Right ventricle myocardium inferior (tissue), 1 donor: ENCODE data around the gene TRABD. TPM values are rescaled to one million over a fixed set of nuclear protein-coding genes. Genes with fewer than 3 reads are reported as not detected.

Experiments
- ATAC-seq: fragments of 200-7000 bp; cut with Tn5 transposase; one replicate; pipeline ENCODE4 v1.9.1; 2020; ENCODE audit warnings: mild to moderate bottlenecking, moderate library complexity
- DNase-seq: peaks from one replicate; pipeline ENCODE4 v3.0.0; 2021; ENCODE audit errors: missing footprints
- intact Hi-C: fragments of 100-400 bp; cut with DNase I; formaldehyde crosslinking; loops from one replicate; pipeline ENCODE4 v1.11.0; 2022
- total RNA-seq: library from RNA; stranded (reverse); fragmentation: NEBNext Ultra II Directional; extraction: Animal tissue kit (Norgen Biotek cat#: 25700); gene quantifications from one replicate; pipeline ENCODE4 v1.2.1, GENCODE V29; 2021
- donor health status: DM: no; HTN: yes; CAD: no; lungs with severe emphysema.

The TRABD gene
- total RNA-seq, 1 donor from 2014 or later: 22.3 TPM

DNA sequence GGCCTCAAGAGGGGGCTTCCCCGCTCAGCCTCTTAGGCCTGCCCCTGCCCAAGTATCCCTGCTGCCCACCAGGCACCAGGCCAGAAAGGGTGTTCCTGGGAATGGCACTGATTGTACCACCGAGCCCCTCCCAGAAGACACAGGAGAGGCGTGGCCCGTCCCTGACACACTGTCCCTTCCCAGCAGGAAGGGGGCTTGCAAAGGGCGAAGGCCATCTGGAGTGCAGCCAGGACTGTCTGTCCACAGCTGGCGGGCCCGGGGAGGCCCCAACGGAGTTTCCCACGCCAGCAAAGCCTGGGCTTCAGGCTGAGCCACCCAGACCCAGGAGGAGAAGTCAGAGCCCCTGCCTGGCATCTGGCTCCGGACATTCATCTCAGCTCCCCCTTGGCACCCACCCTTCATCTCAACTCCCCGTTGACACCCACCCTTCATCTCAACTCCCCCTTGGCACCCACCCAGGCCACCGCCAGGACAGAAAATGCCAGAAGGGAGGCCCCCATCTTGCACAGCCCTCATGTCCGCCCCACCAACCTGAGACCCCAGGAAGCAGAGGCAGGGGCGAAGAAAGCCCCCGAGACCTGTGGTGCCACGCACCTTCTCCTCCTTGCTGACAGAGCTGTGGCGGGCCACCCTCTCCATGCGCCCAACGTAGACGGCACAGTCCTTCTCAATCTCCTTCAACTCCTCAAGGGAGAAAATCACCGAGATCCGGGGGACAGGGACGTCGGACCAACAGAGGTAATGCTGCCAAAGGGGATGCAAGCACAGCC lies 39.7 kb downstream of the TRABD start:
- intact Hi-C loops: no loop called here
- ATAC-seq (no peak), DNase-seq (peak; percentile 49)

DNA sequence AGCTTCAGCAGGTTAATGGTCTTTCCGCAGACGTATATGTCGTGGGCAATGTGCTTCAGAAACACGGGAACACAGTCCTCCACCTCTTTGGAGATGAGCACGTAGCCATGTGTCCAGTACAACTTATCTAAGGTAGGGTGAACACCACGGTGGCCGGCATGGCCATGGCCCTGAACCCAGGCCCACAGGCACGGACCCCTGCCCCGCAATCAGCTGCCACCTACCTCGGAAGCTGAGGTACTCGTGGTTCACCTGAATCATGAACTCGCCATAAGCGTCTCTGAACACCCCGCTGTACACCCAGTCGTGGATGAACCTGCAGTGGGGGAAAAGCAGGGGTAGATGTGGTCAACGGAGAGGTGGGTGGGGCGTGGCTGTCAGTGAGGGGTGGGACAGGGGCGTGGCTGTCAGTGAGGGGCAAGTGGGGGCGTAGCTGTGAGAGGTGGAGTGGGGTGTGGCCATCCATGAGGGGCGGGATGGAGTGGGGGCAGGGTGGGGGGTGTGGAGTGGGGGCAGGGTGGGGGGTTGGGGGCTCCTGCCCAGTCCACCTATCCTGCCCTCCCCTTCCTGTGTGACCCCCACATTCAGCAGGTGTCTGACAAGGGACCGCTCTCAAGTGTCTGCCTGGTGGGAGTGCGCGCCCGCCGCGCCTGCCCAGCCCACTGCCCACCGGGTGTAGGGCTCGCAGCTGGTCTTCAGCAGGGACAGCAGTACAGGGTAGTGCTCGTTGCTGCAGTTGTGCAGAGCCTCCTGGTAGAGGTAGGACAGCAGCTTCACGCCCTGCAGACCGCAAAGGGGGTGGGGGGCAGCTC lies 40.6 kb downstream of the TRABD start:
- no peak for ATAC-seq
- peak; percentile 31 for DNase-seq
- intact Hi-C loops: no loop called here

DNA sequence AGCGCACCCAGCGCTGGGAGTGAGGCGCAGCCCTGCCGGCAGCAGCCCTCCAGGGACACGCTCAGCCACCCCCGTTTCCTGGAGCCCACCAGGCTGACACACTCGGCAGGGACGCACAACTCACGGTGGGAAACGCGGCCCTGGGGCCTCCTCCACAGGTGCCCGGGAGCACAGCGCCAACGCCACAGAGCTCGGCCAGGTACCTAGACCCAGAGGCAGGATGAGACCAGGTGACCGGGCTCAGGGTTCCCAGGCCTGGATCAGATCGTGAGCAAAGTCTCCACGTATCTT lies 41.1 kb downstream of the TRABD start:
- intact Hi-C loops: no loop called here
- no peak for ATAC-seq
- peak; percentile 37 for DNase-seq

DNA sequence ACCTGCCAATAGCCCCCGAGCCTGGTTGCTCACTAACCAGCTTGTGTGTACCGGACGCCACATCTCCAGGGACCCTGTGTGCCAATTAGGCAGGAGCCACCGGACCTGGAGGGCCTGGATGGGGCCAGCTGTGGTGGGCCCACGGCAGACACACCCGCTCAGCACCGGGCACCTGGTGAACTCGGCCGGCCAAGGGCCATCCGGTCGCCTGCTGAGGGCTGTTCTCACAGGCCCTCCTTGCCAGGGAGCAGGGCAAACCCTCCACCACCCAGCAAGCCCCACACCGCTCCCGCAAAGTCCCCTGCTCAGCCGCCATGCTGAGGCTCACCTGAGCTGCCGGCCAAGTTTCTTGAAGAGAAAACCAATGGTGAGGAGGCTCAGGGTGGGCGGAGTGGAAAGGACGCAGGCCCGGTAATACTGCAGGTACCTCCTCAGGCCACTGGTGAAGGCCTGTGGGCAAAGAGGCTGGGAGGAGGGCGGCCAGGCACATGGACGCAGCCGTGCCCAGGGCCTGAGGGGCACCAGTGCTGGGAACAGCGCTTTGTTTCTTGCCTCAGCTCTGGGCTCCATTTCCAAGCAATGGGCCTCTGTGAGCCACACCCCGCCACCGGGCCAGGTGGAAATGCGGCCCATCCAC lies 42.0 kb downstream of the TRABD start:
- intact Hi-C loops: no loop called here

DNA sequence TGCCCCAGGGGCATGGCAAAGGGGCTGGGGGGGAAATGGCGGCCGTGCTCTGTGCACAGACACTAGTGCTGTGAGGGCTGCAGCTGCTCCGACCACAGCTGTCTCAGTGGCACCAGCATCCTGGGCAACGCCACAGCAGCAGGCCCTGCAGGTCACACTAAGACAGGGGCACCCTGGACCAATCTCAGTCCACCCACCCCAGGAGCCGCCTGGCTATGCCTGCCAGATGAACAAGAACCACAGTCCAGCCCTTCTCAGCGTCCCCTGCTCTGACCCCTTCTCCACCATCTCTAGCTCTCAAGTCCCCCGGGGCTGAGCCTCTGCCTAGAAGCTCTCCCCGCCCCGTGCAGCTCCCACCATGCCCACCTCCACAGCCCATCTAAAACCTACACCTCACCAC lies 42.7 kb downstream of the TRABD start:
- intact Hi-C loops: no loop called here
- peak; percentile 2 for DNase-seq
- no peak for ATAC-seq

More for the DNA sequence above, 42.0 kb downstream of the TRABD start:
- DNase-seq (peak; percentile 34), ATAC-seq (no peak)

DNA sequence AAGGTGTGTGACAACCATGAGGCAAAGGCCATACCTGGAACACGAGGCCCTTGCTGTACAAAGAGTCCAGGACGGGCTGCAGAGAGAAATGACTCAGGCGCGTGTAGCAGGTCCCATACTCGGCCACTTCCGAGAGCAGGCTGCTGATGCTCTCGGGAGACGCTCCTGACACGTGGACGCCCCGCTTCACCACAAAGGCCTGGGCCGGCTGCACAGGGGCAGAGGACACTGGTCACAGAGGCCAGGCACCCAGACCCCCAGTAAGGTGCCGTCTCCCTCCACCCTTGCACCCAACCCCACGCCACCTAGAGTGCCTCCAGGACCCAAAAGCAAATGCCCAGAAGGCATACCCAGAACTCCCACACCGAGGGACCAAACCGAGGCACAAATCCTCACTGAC lies 43.7 kb downstream of the TRABD start:
- no peak for ATAC-seq
- intact Hi-C loops: no loop called here
- DNase-seq: peak; percentile 41

DNA sequence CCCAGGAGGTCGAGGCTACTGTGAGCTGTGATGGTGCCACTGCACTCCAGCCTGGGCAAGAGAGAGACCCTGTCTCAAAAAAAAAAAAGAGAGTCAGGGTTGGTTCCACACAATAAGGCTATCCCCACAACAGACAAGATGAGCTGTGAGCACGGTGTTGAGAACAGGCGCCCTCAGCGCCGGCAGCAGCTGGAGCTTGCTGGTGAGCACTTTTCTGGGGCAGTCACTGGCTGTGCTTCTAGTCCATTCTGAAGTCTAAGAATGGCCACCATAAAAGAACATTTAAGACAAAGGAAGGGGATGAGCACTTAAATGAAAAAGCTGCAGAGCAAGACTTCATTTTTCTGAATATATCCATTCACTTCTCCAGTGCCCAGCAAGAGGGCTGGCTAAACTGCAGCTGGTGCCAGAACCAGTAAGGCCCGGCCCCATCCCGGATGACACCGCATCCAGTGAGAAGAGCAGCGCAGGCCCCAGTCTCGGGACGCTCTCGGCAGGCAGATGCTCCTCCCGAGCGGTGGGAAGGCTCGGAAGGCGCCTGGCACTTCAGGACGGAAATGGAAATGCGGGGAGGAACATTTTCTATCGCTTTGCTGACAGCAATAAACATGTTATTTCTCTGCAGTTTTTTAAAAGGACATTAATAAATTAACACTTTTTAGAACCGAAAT lies 46.9 kb downstream of the TRABD start:
- intact Hi-C loops: no loop called here
- DNase-seq: no peak

DNA sequence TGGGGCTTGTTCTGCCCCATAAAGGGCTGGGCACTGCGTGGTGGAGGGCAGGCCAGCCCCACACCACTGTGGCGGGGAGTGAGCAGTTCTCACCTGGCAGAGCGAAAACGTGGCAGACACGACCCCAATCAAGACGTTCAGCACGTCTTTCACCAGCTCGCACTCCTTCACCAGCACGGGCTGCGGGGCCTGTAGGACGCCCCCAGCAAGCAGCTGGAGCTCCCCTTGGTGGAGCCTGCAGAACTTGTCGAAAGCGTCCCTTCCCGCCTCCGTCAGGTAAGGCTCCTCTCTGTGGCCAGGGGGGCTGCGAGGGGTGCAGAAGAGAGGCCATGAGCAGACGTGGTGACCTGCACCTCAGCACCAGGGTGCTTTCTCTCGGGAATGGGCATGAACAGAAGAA lies 47.5 kb downstream of the TRABD start:
- no peak for DNase-seq
- no peak for ATAC-seq
- intact Hi-C loops: no loop called here

More for the DNA sequence above, 46.9 kb downstream of the TRABD start:
- no peak for ATAC-seq

DNA sequence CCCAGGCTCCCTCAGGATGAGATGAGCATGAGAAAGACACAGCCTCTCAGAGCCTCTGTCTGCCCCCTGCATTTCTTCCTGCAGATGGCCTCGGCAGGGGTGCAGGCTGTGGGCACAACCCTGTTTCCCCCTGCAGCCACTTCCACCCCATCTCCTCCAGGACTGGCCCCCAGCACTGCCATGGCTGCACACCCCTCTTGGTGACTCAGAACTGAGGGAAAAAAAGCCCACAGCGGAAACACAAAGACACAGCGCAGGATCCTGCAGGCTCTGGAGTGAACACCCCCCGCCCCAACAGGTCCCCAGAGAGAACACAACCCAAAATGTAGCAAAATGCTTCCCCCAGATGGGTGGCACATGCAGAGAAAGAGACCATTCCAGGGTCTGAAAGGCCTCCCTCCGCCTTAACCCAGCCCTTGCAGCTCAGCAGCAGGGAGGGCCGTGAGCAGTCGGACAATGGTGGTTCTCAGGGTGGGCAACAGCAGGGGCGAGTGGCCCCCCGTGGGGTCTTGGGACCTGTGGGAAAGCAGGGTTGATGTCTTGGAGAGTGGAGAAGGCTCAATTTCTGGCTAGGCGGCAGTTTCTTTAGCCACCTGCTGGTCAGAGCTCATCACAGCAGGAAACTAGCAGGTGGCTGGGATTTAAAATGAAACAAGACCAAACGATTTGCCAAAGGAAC lies 51.2 kb downstream of the TRABD start:
- intact Hi-C loops: no loop called here
- DNase-seq (no peak), ATAC-seq (no peak)

DNA sequence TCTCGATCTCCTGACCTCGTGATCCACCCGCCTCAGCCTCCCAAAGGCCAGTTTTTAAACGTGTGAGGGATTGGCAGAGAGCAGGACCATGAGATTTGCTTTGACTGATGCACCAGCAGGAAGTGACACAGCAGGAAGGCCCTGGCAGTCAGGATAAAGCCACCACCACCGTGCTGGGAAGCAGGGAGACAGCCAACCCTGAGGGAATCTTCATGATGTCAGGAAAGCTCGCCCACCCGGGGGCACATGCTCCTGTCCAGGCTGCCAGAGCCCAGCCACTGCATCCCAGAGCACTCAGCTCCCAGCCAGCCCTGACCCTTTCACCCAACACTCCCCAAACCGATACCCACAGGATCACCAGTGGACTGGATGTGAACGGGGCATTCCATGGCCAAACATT lies 53.0 kb downstream of the TRABD start:
- no peak for DNase-seq
- no peak for ATAC-seq
- intact Hi-C loops: no loop called here

DNA sequence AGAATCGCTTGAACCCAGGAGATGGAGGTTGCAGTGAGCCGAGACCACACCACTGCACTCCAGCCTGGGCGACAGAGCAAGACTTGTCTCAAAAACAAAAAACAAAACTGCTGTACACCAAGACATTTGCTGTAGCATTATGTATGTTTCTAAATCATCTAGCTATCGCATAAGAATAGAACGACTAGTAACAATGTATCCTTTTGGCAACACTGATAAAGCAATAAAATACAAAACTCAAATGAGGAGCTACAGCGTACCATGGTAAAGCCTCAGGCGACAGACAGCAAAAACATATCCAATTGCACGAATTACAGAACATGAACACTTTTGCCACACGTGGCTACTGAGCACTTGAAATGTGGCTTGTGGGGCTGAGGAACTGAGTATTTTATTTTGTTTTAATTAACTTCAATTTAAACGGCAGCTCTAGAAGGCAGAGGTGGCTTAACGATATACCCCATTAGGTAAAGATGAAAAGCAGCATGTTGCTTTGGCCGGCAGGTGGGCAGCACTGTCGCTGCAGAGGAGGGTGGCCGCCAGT lies 56.8 kb downstream of the TRABD start:
- DNase-seq (no peak), ATAC-seq (no peak)
- intact Hi-C loops: loop anchor here (10.0 kb wide), 1 partner anchor 372 kb away; no protein-coding TSS in a partner anchor

DNA sequence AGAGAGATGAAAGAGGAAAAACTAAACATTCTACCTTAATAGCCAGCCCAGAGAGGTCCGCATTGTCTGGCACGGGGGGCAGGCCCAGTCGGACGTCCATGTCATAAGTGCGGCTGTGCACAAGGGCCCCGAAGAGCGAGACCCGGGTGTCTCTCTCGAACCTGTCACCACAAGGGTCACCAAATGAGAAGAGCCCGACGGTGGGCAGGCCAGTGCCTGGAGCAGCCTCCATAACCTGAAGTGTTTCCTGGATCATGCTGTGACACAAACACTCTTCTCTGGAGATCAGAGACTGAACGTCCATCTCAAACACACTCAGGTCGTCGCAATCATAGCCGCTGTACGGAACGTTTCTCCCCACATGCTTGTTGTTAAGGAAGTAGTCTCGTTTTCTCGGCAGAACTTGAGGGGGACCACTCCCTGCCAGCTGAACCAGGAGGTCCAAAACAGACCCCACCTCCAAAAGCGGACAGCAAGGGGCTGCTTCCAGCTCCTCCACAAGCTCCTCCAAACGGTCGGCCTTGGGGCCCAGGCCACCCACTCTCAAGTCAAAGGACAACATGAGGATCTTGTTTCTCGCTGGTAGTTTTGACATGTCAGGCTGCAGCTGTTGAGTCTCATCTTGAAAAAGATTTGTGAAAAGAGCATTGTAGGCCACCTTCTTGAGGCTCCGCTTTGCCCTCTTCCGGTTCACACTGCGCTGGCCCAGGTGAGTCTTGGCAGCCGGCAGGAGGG lies 58.1 kb downstream of the TRABD start:
- intact Hi-C loops: loop anchor here (10.0 kb wide), 1 partner anchor 371 kb away; no protein-coding TSS in a partner anchor
- no peak for DNase-seq
- no peak for ATAC-seq

DNA sequence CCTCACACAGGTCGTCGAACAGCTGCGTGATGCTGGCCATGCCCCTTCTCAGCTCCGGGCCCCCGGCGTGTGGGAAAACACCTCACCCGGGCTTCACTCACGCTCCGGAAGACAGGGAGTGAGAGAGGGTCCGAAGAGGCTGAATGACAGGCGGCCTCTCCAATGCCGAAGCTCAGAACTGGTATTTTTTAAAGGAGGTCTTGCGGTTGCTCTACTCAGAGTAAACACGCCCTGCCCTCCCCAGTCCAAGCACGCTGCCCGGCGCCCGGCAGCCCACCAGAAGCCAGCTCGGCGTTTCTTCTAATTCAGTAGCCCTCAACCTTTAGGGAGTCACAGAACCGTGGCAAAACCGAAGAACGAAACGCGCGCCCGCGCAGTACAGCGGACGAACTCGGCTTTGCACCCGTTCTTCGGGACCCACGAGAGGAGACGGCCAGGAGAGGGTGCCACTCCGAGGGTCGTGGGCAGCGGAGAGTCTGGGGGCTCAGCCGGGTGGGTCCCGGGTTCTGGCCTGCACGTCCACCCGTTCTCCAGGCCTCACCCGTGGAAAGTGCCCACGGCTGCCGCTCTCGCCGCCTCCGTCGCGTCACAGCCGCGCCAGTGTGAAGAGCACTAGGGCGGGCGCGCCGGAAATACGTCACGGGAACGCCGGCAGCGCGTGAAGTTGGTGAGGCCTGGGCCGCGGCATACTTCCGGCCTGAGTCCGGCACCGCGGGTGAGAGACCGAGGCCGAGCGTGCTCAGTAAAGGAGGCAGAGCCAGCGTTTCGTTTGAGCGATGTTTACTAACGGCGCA lies 58.9 kb downstream of the TRABD start, which contains the start of gene TUBGCP6:
TSS of gene TUBGCP6 (minus strand) at position 604 of the 794 bp plus-strand sequence. CDS start at position 40, 564 bp downstream.
- DNase-seq: peak; percentile 99
- ATAC-seq: peak; percentile 94
- intact Hi-C loops: loop anchor here (10.0 kb wide), 1 partner anchor 370 kb away; no protein-coding TSS in a partner anchor

DNA sequence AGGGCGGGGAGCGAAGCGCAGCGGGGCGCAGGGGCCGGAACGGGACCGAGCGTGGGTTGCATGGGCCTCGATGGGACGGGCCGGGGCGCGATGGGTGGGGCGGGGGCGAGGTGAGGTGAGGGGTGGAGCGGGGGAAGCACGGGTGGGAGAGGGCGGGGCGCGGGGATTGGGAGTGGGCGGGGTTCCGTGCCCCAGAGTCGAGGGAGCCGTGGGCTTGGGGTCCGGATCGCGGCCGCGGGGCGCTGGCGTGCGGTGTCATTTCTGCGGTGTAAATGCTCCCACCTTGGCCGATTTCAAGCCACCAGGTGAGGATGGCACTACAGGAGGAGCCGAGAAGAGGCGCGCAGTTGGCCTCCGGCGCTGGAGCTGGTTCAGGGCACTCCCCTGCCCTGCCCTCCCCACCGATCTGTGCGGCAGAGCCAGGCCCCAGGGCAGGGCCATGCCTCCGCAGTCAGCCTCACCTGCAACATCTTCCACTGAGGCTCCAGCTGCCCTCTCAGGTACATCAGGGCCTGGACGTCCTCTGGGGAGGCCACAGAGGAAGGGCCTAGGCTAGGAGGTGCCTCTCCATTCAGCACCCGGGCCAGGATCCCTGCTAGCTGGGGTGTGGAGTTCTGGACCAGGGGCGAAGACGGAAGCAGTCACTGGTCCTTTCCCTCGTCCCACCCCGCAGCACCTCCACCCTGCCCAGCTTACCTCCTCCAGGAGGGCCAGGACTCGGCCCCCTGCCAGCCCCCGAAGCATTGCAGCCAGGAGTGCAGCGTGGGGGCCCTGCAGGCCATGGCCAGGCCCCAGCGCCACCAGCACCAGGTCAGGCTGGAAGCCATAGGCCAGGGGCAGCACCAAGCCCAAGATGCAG lies 59.7 kb downstream of the TRABD start:
- intact Hi-C loops: loop anchor here (10.0 kb wide), 1 partner anchor 369 kb away; no protein-coding TSS in a partner anchor
- DNase-seq (no peak), ATAC-seq (peak; percentile 43)

DNA sequence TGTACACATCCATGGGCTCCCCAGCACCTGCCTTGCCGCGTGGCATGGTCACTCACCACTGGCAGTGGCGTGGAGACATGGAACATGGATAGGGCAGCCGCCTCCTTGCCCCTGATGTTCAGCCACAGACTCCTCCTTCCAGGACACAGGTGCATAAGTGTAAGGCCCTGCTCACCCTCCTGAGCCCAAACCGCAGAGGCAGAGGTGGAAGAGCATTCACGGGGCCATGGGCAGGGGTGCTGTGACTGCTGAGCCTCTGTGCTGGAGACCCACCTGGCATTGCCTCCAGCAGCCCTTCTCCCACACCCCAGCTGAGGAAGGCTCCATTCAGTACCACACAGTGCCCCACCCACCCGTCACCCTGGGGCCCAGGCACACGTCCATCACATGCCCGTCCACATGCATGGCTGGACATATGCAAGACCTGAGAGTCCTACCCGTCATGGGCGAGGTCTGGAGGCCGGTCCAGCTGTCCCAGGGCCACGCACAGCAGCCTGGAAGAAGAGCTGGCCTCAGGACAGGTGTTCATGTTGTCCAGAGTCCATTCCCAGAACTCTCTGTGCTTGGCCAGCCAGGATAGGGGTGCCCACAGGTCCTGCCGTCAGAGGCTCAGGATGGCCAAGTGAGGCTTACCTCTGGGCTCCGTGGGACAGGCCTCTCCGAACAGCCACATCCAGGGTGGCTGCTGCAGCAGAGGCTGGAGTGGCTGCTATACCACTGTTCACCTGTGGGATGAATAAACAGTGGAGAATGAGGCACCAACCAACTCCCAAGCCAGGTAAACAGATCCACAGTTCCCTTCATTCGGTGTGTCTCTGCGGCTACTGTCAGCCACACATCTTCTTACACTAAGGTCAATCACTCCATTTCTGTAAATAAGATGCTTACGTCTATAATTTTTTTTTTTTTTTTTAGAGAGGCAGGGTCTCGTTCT lies 60.8 kb downstream of the TRABD start:
- intact Hi-C loops: loop anchor here (10.0 kb wide), 1 partner anchor 368 kb away; no protein-coding TSS in a partner anchor
- DNase-seq (no peak), ATAC-seq (no peak)
